Measurements from ENCODE around the gene XCL1.
"Not testable (repeated sequence)": the region's sequence is repeated elsewhere in the genome, so short reads cannot be mapped to it uniquely, and the experiment has no call there.

Gene XCL1

DNA sequence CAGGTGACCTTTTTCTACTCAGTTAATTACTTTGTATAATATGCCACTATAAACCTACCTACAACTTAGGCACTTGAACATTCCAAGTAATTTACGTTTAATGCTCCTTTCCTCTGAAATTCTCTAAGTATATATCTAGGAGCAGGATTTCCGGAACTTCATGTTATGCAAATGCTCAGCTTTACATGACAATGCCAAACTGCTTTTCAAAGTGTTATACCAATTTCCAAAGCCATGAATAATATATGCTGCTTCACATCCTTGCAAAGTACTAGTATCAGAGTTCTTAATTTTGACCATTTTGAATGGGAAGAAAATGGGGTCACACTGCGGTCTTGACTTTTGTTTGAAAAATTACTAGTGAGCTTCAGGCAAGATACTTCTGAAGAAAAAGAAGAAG, 5.8 kb upstream of the XCL1 start:
- TF ChIP-seq, protein P1, sequence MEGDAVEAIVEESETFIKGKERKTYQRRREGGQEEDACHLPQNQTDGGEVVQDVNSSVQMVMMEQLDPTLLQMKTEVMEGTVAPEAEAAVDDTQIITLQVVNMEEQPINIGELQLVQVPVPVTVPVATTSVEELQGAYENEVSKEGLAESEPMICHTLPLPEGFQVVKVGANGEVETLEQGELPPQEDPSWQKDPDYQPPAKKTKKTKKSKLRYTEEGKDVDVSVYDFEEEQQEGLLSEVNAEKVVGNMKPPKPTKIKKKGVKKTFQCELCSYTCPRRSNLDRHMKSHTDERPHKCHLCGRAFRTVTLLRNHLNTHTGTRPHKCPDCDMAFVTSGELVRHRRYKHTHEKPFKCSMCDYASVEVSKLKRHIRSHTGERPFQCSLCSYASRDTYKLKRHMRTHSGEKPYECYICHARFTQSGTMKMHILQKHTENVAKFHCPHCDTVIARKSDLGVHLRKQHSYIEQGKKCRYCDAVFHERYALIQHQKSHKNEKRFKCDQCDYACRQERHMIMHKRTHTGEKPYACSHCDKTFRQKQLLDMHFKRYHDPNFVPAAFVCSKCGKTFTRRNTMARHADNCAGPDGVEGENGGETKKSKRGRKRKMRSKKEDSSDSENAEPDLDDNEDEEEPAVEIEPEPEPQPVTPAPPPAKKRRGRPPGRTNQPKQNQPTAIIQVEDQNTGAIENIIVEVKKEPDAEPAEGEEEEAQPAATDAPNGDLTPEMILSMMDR (IDR thresholded peaks at IDR 0.05; ENCODE audit: low read depth, low read length, missing control alignments) = no peak
- no peak overlapping the region for H3K4me3 ChIP-seq (replicated peaks; ENCODE audit: low read depth, low read length)
- no peak for DNase-seq (ENCODE audit: extremely low read depth, low read depth)

GRCh38 chr1:168572633-168573032, 3.8 kb upstream of the XCL1 start:
- DNase-seq (ENCODE audit: extremely low read depth, low read depth) = no peak
- no peak overlapping the region for H3K4me3 ChIP-seq (replicated peaks; ENCODE audit: low read depth, low read length)
- TF ChIP-seq, protein P1 (IDR thresholded peaks at IDR 0.05; ENCODE audit: low read depth, low read length, missing control alignments) = no peak

DNA sequence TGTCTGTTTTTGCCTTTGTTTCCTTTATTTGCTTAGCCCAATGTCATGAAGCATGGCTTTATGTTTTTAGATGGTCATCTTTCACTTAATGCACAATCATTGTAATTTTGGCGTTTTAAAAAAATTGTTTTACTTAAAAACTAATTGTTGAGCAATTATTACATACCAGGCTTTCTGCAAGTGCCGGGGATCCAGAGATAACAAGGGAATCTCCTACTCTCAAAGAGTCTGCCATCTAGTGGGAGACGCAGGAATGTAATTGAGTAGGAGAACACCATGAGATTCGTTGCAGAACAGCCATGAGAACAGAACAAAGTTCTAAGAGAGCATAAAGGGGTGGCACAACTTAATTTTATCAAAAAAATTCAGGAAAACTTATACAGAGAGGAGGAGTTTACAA, 2.2 kb upstream of the XCL1 start:
- TF ChIP-seq, protein P1 (IDR thresholded peaks at IDR 0.05; ENCODE audit: low read depth, low read length, missing control alignments) = peak; percentile 13
- not testable (repeated sequence) for DNase-seq (ENCODE audit: extremely low read depth, low read depth); H3K4me3 ChIP-seq (replicated peaks; ENCODE audit: low read depth, low read length)

GRCh38 chr1:168578531-168579185, 2.3 kb downstream of the XCL1 start:
- H3K4me3 ChIP-seq (replicated peaks; ENCODE audit: low read depth, low read length); DNase-seq (ENCODE audit: extremely low read depth, low read depth): not testable (repeated sequence)

GRCh38 chr1:168580290-168580689, 3.9 kb downstream of the XCL1 start:
- DNase-seq (ENCODE audit: extremely low read depth, low read depth); H3K4me3 ChIP-seq (replicated peaks; ENCODE audit: low read depth, low read length): not testable (repeated sequence)

DNA sequence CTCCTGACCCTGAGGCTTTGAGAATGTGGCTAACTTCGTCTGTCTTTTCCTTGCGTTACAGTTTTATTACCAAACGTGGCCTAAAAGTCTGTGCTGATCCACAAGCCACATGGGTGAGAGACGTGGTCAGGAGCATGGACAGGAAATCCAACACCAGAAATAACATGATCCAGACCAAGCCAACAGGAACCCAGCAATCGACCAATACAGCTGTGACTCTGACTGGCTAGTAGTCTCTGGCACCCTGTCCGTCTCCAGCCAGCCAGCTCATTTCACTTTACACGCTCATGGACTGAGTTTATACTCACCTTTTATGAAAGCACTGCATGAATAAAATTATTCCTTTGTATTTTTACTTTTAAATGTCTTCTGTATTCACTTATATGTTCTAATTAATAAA, 4.6 kb downstream of the XCL1 start:
- not testable (repeated sequence) for DNase-seq (ENCODE audit: extremely low read depth, low read depth); H3K4me3 ChIP-seq (replicated peaks; ENCODE audit: low read depth, low read length)

GRCh38 chr1:168581817-168582572, 5.6 kb downstream of the XCL1 start:
- DNase-seq (ENCODE audit: extremely low read depth, low read depth) = no peak
- TF ChIP-seq, protein P1 (IDR thresholded peaks at IDR 0.05; ENCODE audit: low read depth, low read length, missing control alignments) = no peak

GRCh38 chr1:168582688-168583336, 6.4 kb downstream of the XCL1 start:
- DNase-seq (ENCODE audit: extremely low read depth, low read depth) = peak; percentile 33
- H3K4me3 ChIP-seq (replicated peaks; ENCODE audit: low read depth, low read length) = no peak overlapping the region
- TF ChIP-seq, protein P1 (IDR thresholded peaks at IDR 0.05; ENCODE audit: low read depth, low read length, missing control alignments) = no peak

More at GRCh38 chr1:168581817-168582572, 5.6 kb downstream of the XCL1 start:
- no peak overlapping the region for H3K4me3 ChIP-seq (replicated peaks; ENCODE audit: low read depth, low read length)
